Endodermal cell (in vitro differentiated cells): Measurements from ENCODE around the gene TMEM18. TPM values are rescaled to one million over a fixed set of nuclear protein-coding genes. Genes with fewer than 3 reads are reported as not detected.

Experiments used
- DNase-seq: peaks from one replicate; pipeline ENCODE4 v3.0.0-alpha.2; 2017
- H3K27ac ChIP-seq: 2 replicates; pipeline ENCODE4 v1.5.1; 2013; ENCODE audit warnings: mild to moderate bottlenecking, low read depth, low read length, moderate library complexity
- H3K27me3 ChIP-seq: 2 replicates; pipeline ENCODE4 v1.6.1; 2013; ENCODE audit warnings: mild to moderate bottlenecking, low read length, moderate library complexity; ENCODE audit not compliant: insufficient read depth, control insufficient read depth, poor library complexity, severe bottlenecking
- H3K36me3 ChIP-seq: 2 replicates; pipeline ENCODE4 v1.7.0; 2013; ENCODE audit warnings: mild to moderate bottlenecking, low read length, moderate library complexity; ENCODE audit not compliant: control insufficient read depth, insufficient read depth
- H3K4me1 ChIP-seq: one replicate; pipeline ENCODE4 v1.7.0; 2013; ENCODE audit warnings: low read length; ENCODE audit not compliant: control insufficient read depth, insufficient read depth
- H3K4me3 ChIP-seq: 2 replicates; pipeline ENCODE4 v1.5.1; 2013; ENCODE audit warnings: mild to moderate bottlenecking, low read length, moderate library complexity
- H3K9ac ChIP-seq: 2 replicates; pipeline ENCODE4 v1.6.1; 2013; ENCODE audit warnings: mild to moderate bottlenecking, low read length, moderate library complexity; ENCODE audit not compliant: poor library complexity, severe bottlenecking; ENCODE audit errors: extremely low read depth
- H3K9me3 ChIP-seq: 2 replicates; pipeline ENCODE4 v1.6.1; 2013; ENCODE audit warnings: mild to moderate bottlenecking, low read length, moderate library complexity; ENCODE audit not compliant: control insufficient read depth
- H3K27ac Mint-ChIP-seq: 2 replicates; pipeline ENCODE4 v1.8.0; 2020; ENCODE audit warnings: mixed read lengths
- H3K27me3 Mint-ChIP-seq: 2 replicates; pipeline ENCODE4 v1.8.0; 2021; ENCODE audit warnings: mild to moderate bottlenecking, mixed read lengths; ENCODE audit not compliant: insufficient read depth
- H3K36me3 Mint-ChIP-seq: 2 replicates; pipeline ENCODE4 v1.8.0; 2020; ENCODE audit warnings: low read depth, mixed read lengths
- H3K4me1 Mint-ChIP-seq: 2 replicates; pipeline ENCODE4 v1.8.0; 2020; ENCODE audit warnings: mixed read lengths
- H3K4me3 Mint-ChIP-seq: 2 replicates; pipeline ENCODE4 v1.8.0; 2020; ENCODE audit warnings: mild to moderate bottlenecking, moderate library complexity, mixed read lengths
- H3K9me3 Mint-ChIP-seq: 2 replicates; pipeline ENCODE4 v1.8.0; 2020; ENCODE audit warnings: mild to moderate bottlenecking, mixed read lengths
- WGBS, 2 experiments: methylation state at CpG; one replicate each; pipeline versions ENCODE4 v1.1.5 to v1.1.7; 2013; ENCODE audit warnings: missing lambda C conversion rate in 2 of 2, mixed read lengths in 1 of 2; ENCODE audit not compliant: insufficient coverage in 1 of 2, insufficient read length in 1 of 2; 5-methylcytosine and 5-hydroxymethylcytosine counted together
- total RNA-seq, 2 donors: library from RNA; stranded (reverse); fragmentation: NEBNext Ultra II Directional in 1 of 2; extraction: Animal tissue kit (Norgen Biotek cat#: 25700) in 1 of 2; gene quantifications; 2 replicates in 1 of 2; 3 replicates in 1 of 2; pipeline ENCODE4 v1.2.1, GENCODE V29; 2021
- TF ChIP-seq, protein P1 (sequence below): fragments of 200-600 bp; sonication (generic); conservative IDR thresholded peaks from 2 replicates; pipeline ENCODE4 v1.5.0; 2021; ENCODE audit warnings: antibody characterized with exemption, mild to moderate bottlenecking

The TMEM18 gene
- total RNA-seq, 2 donors from 2014 or later: 19.9 to 20.1 TPM

GRCh38 chr2:672606-672905 is 4.7 kb downstream of the TMEM18 start:
- no peaks in the 10 kb centered on the region for H3K27me3 ChIP-seq
- Mint-ChIP-seq H3K36me3 (peaks cover 36% of the 10 kb centered on the region), H3K27ac (no peak overlapping the region), H3K27me3 (no peaks in the 10 kb centered on the region), H3K4me3 (no peak overlapping the region), H3K9me3 (peaks cover under 1% of the 10 kb centered on the region), H3K4me1 (peaks cover 7% of the 10 kb centered on the region)
- DNase-seq: no peak
- 95 to 100% methylated on average over 7 to 13 of the region's 13 CpGs for WGBS, 2 experiments
- no peak overlapping the region for H3K4me3 ChIP-seq
- peaks cover 4% of the 10 kb centered on the region for H3K9me3 ChIP-seq
- no peak overlapping the region for H3K9ac ChIP-seq
- TF ChIP-seq, protein P1, sequence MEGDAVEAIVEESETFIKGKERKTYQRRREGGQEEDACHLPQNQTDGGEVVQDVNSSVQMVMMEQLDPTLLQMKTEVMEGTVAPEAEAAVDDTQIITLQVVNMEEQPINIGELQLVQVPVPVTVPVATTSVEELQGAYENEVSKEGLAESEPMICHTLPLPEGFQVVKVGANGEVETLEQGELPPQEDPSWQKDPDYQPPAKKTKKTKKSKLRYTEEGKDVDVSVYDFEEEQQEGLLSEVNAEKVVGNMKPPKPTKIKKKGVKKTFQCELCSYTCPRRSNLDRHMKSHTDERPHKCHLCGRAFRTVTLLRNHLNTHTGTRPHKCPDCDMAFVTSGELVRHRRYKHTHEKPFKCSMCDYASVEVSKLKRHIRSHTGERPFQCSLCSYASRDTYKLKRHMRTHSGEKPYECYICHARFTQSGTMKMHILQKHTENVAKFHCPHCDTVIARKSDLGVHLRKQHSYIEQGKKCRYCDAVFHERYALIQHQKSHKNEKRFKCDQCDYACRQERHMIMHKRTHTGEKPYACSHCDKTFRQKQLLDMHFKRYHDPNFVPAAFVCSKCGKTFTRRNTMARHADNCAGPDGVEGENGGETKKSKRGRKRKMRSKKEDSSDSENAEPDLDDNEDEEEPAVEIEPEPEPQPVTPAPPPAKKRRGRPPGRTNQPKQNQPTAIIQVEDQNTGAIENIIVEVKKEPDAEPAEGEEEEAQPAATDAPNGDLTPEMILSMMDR: no peak
- H3K36me3 ChIP-seq: peaks cover 49% of the 10 kb centered on the region
- no peaks in the 10 kb centered on the region for H3K4me1 ChIP-seq
- H3K27ac ChIP-seq: no peak overlapping the region

DNA sequence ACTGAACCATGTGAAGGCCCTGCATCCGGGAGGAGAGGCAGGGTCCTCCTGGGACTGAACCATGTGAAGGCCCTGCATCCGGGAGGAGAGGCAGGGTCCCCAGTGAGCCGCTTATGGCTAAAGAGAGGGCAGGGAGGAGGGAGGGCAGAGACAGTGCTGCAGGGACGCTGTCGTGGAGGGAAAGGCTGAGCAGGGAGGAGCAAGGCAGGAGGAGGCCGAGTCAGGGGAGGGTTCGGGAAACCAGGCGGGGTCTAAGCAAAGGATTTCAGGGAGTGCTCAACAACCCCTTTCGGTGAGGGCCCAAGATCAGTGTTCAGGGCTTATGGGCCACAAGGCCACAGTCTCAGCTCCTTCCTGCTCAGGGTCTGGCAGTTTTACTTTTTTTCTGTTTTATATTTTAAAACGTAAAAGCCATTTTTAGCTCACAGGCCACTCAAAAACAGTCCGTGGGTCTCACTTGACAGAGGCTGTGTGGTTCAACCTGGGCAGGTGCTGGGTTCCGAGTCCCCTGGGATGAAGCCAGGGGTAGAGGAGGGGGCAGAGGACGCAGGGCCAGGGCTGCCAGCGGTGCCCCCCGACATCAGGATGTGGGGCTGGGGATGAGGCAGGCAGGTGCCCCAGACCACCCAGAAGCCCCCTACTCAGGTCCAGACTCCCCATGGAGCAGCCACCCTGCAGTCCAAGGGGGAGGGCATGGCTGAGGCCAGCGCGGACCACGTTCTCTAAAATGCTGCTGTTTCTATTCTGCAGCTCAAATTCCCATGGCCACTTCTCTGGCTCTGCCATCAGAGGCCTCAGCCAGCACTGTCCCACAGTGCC is 5.2 kb downstream of the TMEM18 start:
- Mint-ChIP-seq H3K36me3 (peaks cover 40% of the 10 kb centered on the region), H3K27ac (no peak overlapping the region), H3K27me3 (no peaks in the 10 kb centered on the region), H3K4me1 (peaks cover 7% of the 10 kb centered on the region), H3K9me3 (peaks cover 5% of the 10 kb centered on the region), H3K4me3 (no peak overlapping the region)
- H3K27me3 ChIP-seq: no peaks in the 10 kb centered on the region
- peaks cover 7% of the 10 kb centered on the region for H3K9me3 ChIP-seq
- DNase-seq: peak; percentile 33
- H3K9ac ChIP-seq: no peak overlapping the region
- WGBS, 2 experiments: 88 to 91% methylated on average over 15 to 17 of the region's 18 CpGs
- no peaks in the 10 kb centered on the region for H3K4me1 ChIP-seq
- H3K36me3 ChIP-seq: peaks cover 55% of the 10 kb centered on the region
- TF ChIP-seq, protein P1: no peak
- no peak overlapping the region for H3K27ac ChIP-seq
- no peak overlapping the region for H3K4me3 ChIP-seq

- Histone ChIP-seq H3K4me3 (no peak overlapping the region), H3K27ac (no peak overlapping the region), H3K9me3 (peaks cover 16% of the 10 kb centered on the region), H3K27me3 (no peaks in the 10 kb centered on the region), H3K4me1 (no peaks in the 10 kb centered on the region), H3K36me3 (peaks cover 64% of the 10 kb centered on the region), H3K9ac (no peak overlapping the region)
- Mint-ChIP-seq H3K27me3 (no peaks in the 10 kb centered on the region), H3K4me1 (peaks cover 6% of the 10 kb centered on the region), H3K4me3 (no peak overlapping the region), H3K36me3 (peaks cover 49% of the 10 kb centered on the region), H3K27ac (no peak overlapping the region), H3K9me3 (peaks cover 13% of the 10 kb centered on the region)
- WGBS, 2 experiments: 93 to 100% methylated on average over 2 to 7 of the region's 9 CpGs
- TF ChIP-seq, protein P1: no peak
- DNase-seq: peak; percentile 36
Observed at GRCh38 chr2:671072-671471, 6.1 kb downstream of the TMEM18 start.
